GM12878 (cell line): ENCODE data around the gene STAT5B. TPM values are rescaled to one million over a fixed set of nuclear protein-coding genes. Genes with fewer than 3 reads are reported as not detected.

Experiments used
- ATAC-seq: fragments of 200-7000 bp; cut with Tn5 transposase; 3 replicates; pipeline ENCODE4 v1.9.1; 2020; ENCODE audit warnings: mild to moderate bottlenecking, moderate library complexity
- BruUV-seq: library from RNA; stranded (reverse); fragments of 400-500 nt; replicated peaks from 2 replicates; lab custom pipeline; 2021; lab: Mats Ljungman, UMichigan
- CTCF ChIA-PET: fragments of 300-600 bp; sonication (Branson Sonifier 250); formaldehyde crosslinking; extraction: SDS; loops from one replicate; lab custom pipeline; 2021; ENCODE audit warnings: inconsistent platforms; lab: Yijun Ruan, JAX
- POLR2A ChIA-PET: fragments of 350-600 bp; formaldehyde crosslinking; extraction: SDS; loops from one replicate; lab custom pipeline; 2021; ENCODE audit warnings: inconsistent platforms; lab: Charles Lee
- RAD21 ChIA-PET: fragments of 300-600 bp; sonication (Branson Sonifier 250); formaldehyde crosslinking; loops from one replicate; lab custom pipeline; 2023; ENCODE audit warnings: antibody characterized with exemption; ENCODE audit not compliant: unreplicated experiment; lab: Charles Lee
- SMC1A ChIA-PET: fragments of 300-600 bp; sonication (Branson Sonifier 250); formaldehyde crosslinking; loops from one replicate; lab custom pipeline; 2023; ENCODE audit not compliant: unreplicated experiment, uncharacterized antibody; lab: Charles Lee
- DNase-seq: peaks from one replicate; pipeline ENCODE4 v3.0.0-alpha.2; 2011; ENCODE audit warnings: low read depth, low spot score
- FAIRE-seq: peaks from 3 replicates; lab custom pipeline; 2011; peaks lifted over from hg19 to GRCh38; lab: Jason Lieb, UNC
- H2AFZ ChIP-seq: 2 replicates; pipeline ENCODE4 v1.6.0; 2011; ENCODE audit warnings: low read depth, low read length, control low read depth; ENCODE audit not compliant: control insufficient read depth
- H3K27ac ChIP-seq: 2 replicates; pipeline ENCODE4 v1.5.1; 2011; ENCODE audit warnings: control low read depth; ENCODE audit not compliant: control insufficient read depth, insufficient read depth
- H3K27me3 ChIP-seq, 2 experiments: replicated peaks in 1 of 2; 2 replicates each; pipeline versions ENCODE4 v1.6.0 to v1.6.1; 2011; ENCODE audit warnings: low read length in 1 of 2; ENCODE audit not compliant: control insufficient read depth in 2 of 2, insufficient read depth in 2 of 2
- H3K36me3 ChIP-seq, 2 experiments: 2 replicates each; pipeline ENCODE4 v1.5.1; 2011; ENCODE audit warnings: low read length in 1 of 2; ENCODE audit not compliant: control insufficient read depth in 2 of 2, insufficient read depth in 2 of 2
- H3K4me1 ChIP-seq: 2 replicates; pipeline ENCODE4 v1.6.1; 2011; ENCODE audit warnings: mild to moderate bottlenecking, low read length, moderate library complexity, mixed read lengths; ENCODE audit not compliant: control insufficient read depth, insufficient read depth
- H3K4me2 ChIP-seq: 2 replicates; pipeline ENCODE4 v1.6.0; 2011; ENCODE audit warnings: control low read depth; ENCODE audit not compliant: control insufficient read depth, insufficient read depth
- H3K4me3 ChIP-seq: fragments of 200-600 bp; sonication (generic); 2 replicates; pipeline ENCODE4 v1.5.1; 2016
- H3K79me2 ChIP-seq: 2 replicates; pipeline ENCODE4 v1.6.0; 2011; ENCODE audit warnings: low read length; ENCODE audit not compliant: control insufficient read depth, insufficient read depth
- H3K9ac ChIP-seq: 2 replicates; pipeline ENCODE4 v1.8.0; 2011; ENCODE audit warnings: low read length, control low read depth, mixed read lengths; ENCODE audit not compliant: control insufficient read depth, insufficient read depth
- H3K9me3 ChIP-seq: replicated peaks from 3 replicates; pipeline ENCODE4 v1.5.1; 2011; ENCODE audit warnings: mild to moderate bottlenecking, low read length; ENCODE audit not compliant: control insufficient read depth, insufficient read depth
- H4K20me1 ChIP-seq: 2 replicates; pipeline ENCODE4 v1.6.0; 2011; ENCODE audit not compliant: control insufficient read depth, insufficient read depth
- HCFC1 ChIP-seq: fragments of 150-350 bp; IDR thresholded peaks from 2 replicates; pipeline ENCODE4 v1.6.1; 2014; ENCODE audit warnings: low read length
- SREBF1 ChIP-seq: IDR thresholded peaks from 2 replicates; pipeline ENCODE4 v1.6.1; 2012; ENCODE audit warnings: mild to moderate bottlenecking, low read length
- WGBS: methylation state at CpG from one replicate; pipeline ENCODE4 v1.1.6; 2016; ENCODE audit warnings: low lambda C conversion rate; ENCODE audit not compliant: insufficient replicate concordance, insufficient coverage; ENCODE audit errors: missing lambda C conversion rate; 5-methylcytosine and 5-hydroxymethylcytosine counted together
- in situ Hi-C: fragments of 300-500 bp; cut with MboI; formaldehyde crosslinking; loops from 9 replicates; pipeline ENCODE4 v1.14.3; 2018; ENCODE audit warnings: mixed read lengths
- intact Hi-C: fragments of 100-400 bp; cut with micrococcal nuclease; formaldehyde crosslinking; loops from one replicate; pipeline ENCODE4 v1.14.2; 2022; ENCODE audit not compliant: unreplicated experiment
- polyA plus RNA-seq, 11 experiments: library from polyadenylated mRNA; depleted of rRNA in 4 of 11; unstranded in 6 of 11; stranded (reverse) in 5 of 11; fragments of >200 nt; fragmentation: Nextera tagmentation in 4 of 11; fragmentation: Illumina TruSeq in 1 of 11; extraction: Ambion mirVana in 4 of 11; extraction: Trizol in 1 of 11; gene quantifications; 1 replicate in 1 of 11; 2 replicates in 10 of 11; pipeline versions ENCODE4 v1.2.1 to v1.2.3, GENCODE V29; 2011 to 2016; ENCODE audit warnings: inconsistent platforms in 2 of 11, missing spikeins in 2 of 11, low read depth in 1 of 11
- total RNA-seq, 4 experiments: library from RNA; depleted of rRNA in 3 of 4; stranded (reverse); fragments of >200 nt in 3 of 4; fragmentation: Illumina TruSeq in 1 of 4; extraction: Trizol in 1 of 4; gene quantifications; 2 replicates each; pipeline versions ENCODE4 v1.2.1 to v1.2.3, GENCODE V29; 2013 to 2021
- TF ChIP-seq, protein P1 (sequence below), 3 experiments: IDR thresholded peaks in 2 of 3; conservative IDR thresholded peaks in 1 of 3; 2 replicates each; pipeline ENCODE4 v1.5.1; 2011; ENCODE audit warnings: low read depth in 3 of 3, low read length in 3 of 3, mild to moderate bottlenecking in 3 of 3, control low read depth in 2 of 3, moderate library complexity in 2 of 3, inconsistent platforms in 1 of 3, mixed read lengths in 1 of 3; ENCODE audit not compliant: control insufficient read depth in 2 of 3, insufficient read depth in 1 of 3; ENCODE audit errors: extremely low read depth in 1 of 3
- TF ChIP-seq, protein P2 (sequence below): fragments of 450-650 bp; IDR thresholded peaks from 2 replicates; pipeline ENCODE4 v1.6.1; 2016; ENCODE audit warnings: mild to moderate bottlenecking
- TF ChIP-seq, protein P3 (sequence below): fragments of 450-650 bp; IDR thresholded peaks from 2 replicates; pipeline ENCODE4 v1.6.1; 2017; ENCODE audit warnings: borderline replicate concordance

STAT5B gene
- total and polyA plus RNA-seq, 10 of the 15 experiments (the other 5 are each of a cell fraction or from before 2014, with no cell fraction given) = 11.0 to 69.6 (median 46.7) TPM

DNA sequence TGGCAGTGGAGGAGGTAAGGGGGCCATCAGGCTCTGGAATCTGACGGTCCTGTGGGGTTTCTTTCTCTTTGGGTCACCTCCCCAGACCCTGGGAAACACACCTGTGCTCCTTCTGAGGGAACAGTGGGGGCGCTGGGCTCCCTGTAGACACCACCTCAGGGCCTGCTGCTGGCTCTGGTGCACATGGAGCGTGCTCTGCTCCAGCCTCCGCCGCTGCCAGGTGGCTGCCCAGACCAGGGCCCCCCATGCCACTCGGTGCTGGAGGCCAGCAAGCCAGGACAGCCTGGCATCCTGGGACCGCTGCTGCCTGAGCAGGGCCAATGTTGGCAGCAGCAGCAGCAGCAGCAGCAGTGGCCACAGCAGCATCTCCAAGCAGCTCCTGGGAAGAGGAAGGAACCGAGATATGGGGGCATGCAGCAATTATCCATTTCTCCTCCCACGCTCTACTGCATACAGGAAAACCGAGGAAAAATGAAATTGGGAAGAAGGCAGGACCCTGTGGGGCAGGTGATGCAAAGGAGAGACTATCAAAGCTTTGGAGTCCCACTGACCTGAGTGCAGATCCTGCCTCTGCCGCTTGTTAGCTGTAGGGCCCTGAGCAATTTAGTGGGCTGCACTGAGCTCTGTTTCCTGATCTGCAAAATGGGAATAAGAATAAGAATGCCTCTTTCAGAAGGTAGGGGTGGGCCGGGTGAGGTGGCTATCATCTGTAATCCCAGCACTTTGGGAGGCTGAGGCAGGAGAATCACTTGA is 82.8 kb downstream of the STAT5B start:
- DNase-seq = no peak
- peak; percentile 30; the same call in 2 of the 3 replicates for ATAC-seq
- 0 out of 2 replicates have a peak, but pooled peaks cover 3% of the 10 kb centered on the region for H3K4me1 ChIP-seq
- peaks cover 4% of the 10 kb centered on the region for H3K79me2 ChIP-seq
- no peaks in the 10 kb centered on the region for H3K27me3 ChIP-seq
- no peak overlapping the region; the same call in 1 of the 2 replicates for H2AFZ ChIP-seq
- peak overlapping the region; percentile 92 for H3K4me3 ChIP-seq
- peak overlapping the region; percentile 91 for H3K9ac ChIP-seq
- intact Hi-C loops (no loop called here), in situ Hi-C loops (no loop called here)
- ChIA-PET CTCF (interaction anchor here (0.8 to 3.4 kb wide), 14 partner anchors 9 to 173 kb away, joined by 3 to 23 read pairs (median 3); partner anchors contain the start of genes DHX58, HCRT, KCNH4 and NKIRAS2), SMC1A (interaction anchor here (0.8 to 2.0 kb wide), 8 partner anchors 9 to 210 kb away, joined by 3 to 13 read pairs (median 4); partner anchors contain the start of genes DNAJC7, HCRT and KCNH4), POLR2A (interaction anchor here (0.5 to 1.3 kb wide), 7 partner anchors 10 to 815 kb away, joined by 3 to 6 read pairs (median 4); partner anchors contain the start of gene NAGLU), RAD21 (interaction anchor here (0.5 to 2.0 kb wide), 7 partner anchors 9 to 213 kb away, joined by 4 to 16 read pairs (median 4); partner anchors contain the start of genes HCRT and KCNH4)
- no peaks in the 10 kb centered on the region for H3K9me3 ChIP-seq
- BruUV-seq = no TSS peak
- peak overlapping the region; percentile 60 for H3K4me2 ChIP-seq
- WGBS = 67% methylated on average over 12 of the region's 12 CpGs
- FAIRE-seq = peak; percentile 68
- TF ChIP-seq, protein P1, sequence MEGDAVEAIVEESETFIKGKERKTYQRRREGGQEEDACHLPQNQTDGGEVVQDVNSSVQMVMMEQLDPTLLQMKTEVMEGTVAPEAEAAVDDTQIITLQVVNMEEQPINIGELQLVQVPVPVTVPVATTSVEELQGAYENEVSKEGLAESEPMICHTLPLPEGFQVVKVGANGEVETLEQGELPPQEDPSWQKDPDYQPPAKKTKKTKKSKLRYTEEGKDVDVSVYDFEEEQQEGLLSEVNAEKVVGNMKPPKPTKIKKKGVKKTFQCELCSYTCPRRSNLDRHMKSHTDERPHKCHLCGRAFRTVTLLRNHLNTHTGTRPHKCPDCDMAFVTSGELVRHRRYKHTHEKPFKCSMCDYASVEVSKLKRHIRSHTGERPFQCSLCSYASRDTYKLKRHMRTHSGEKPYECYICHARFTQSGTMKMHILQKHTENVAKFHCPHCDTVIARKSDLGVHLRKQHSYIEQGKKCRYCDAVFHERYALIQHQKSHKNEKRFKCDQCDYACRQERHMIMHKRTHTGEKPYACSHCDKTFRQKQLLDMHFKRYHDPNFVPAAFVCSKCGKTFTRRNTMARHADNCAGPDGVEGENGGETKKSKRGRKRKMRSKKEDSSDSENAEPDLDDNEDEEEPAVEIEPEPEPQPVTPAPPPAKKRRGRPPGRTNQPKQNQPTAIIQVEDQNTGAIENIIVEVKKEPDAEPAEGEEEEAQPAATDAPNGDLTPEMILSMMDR (IDR thresholded peaks at IDR 0.05 in 2 of 3, conservative IDR thresholded peaks at IDR 0.05 in 1 of 3; ENCODE audit: control insufficient read depth in 2 of 3, extremely low read depth in 1 of 3, insufficient read depth in 1 of 3, low read depth in 3 of 3, low read length in 3 of 3) = no peak
- TF ChIP-seq HCFC1 (no peak), SREBF1 (no peak)
- TF ChIP-seq, protein P2, sequence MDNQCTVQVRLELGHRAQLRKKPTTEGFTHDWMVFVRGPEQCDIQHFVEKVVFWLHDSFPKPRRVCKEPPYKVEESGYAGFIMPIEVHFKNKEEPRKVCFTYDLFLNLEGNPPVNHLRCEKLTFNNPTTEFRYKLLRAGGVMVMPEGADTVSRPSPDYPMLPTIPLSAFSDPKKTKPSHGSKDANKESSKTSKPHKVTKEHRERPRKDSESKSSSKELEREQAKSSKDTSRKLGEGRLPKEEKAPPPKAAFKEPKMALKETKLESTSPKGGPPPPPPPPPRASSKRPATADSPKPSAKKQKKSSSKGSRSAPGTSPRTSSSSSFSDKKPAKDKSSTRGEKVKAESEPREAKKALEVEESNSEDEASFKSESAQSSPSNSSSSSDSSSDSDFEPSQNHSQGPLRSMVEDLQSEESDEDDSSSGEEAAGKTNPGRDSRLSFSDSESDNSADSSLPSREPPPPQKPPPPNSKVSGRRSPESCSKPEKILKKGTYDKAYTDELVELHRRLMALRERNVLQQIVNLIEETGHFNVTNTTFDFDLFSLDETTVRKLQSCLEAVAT = no peak
- TF ChIP-seq, protein P3, sequence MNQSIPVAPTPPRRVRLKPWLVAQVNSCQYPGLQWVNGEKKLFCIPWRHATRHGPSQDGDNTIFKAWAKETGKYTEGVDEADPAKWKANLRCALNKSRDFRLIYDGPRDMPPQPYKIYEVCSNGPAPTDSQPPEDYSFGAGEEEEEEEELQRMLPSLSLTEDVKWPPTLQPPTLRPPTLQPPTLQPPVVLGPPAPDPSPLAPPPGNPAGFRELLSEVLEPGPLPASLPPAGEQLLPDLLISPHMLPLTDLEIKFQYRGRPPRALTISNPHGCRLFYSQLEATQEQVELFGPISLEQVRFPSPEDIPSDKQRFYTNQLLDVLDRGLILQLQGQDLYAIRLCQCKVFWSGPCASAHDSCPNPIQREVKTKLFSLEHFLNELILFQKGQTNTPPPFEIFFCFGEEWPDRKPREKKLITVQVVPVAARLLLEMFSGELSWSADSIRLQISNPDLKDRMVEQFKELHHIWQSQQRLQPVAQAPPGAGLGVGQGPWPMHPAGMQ = no peak
- H4K20me1 ChIP-seq = no peaks in the 10 kb centered on the region
- peak overlapping the region; percentile 95 for H3K27ac ChIP-seq
- H3K36me3 ChIP-seq = no peaks in the 10 kb centered on the region
